ENCODE data around the gene PNPLA6. TPM values are rescaled to one million over a fixed set of nuclear protein-coding genes. Genes with fewer than 3 reads are reported as not detected.

Gene PNPLA6
- total and polyA plus RNA-seq, 2 experiments from 2014 or later = 65.0 to 86.6 TPM

DNA sequence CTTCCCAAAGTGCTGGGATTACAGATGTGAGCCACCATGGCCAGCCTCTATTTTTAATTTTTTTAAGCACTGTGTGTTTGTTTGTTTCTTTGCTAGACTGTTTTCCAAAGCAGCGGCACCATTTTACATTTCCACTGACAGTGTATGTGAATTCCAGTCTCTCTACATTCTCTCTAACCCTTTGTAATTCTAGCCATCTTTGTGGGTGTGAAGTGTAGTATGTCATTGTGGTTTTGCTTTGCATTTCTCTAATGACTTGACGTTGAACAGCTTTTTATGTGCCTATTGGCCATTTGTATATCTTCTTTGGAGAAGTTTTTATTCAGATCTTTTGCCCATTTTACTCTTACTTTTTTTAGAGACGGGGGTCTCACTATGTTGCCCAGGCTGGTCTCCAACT, 11.6 kb downstream of the PNPLA6 start:
- no peak overlapping the region for H3K4me3 ChIP-seq
- no peak overlapping the region for H2AFZ ChIP-seq
- no peak overlapping the region for H3K9ac ChIP-seq
- H3K36me3 ChIP-seq (ENCODE audit: low read depth) = 0 out of 2 replicates have a peak, but pooled peaks cover 4% of the 10 kb centered on the region
- H3K9me3 ChIP-seq (ENCODE audit: low read depth) = no peaks in the 10 kb centered on the region
- H3K4me1 ChIP-seq (ENCODE audit: insufficient read depth) = no peaks in the 10 kb centered on the region
- in situ Hi-C loops (cut with MboI) = no loop called here
- H3K4me2 ChIP-seq (ENCODE audit: unreplicated experiment) = no peak overlapping the region
- H3K9me2 ChIP-seq (ENCODE audit: insufficient read depth) = no peaks in the 10 kb centered on the region
- H3F3A ChIP-seq (ENCODE audit: insufficient read depth) = no peaks in the 10 kb centered on the region
- H3K79me2 ChIP-seq (ENCODE audit: insufficient read depth) = no peaks in the 10 kb centered on the region
- H4K20me1 ChIP-seq (ENCODE audit: insufficient read depth) = no peaks in the 10 kb centered on the region
- whole genome bisulfite sequencing, 2 experiments (ENCODE audit: low coverage in 1 of 2, low lambda C conversion rate in 2 of 2, missing lambda C conversion rate in 2 of 2) = 84 to 88% methylated on average over 3 of the region's 3 CpGs
- TF ChIP-seq EZH2phosphoT487 (IDR thresholded peaks at IDR 0.05; ENCODE audit: insufficient read depth, low read depth) (no peak), EZH2 (IDR thresholded peaks at IDR 0.05; ENCODE audit: insufficient read depth, poor library complexity, severe bottlenecking) (no peak)
- no peaks in the 10 kb centered on the region for H3K27me3 ChIP-seq (replicated peaks; ENCODE audit: insufficient read depth)
- DNase-seq = no peak
- H3K27ac ChIP-seq = no peak overlapping the region

- Histone ChIP-seq H2AFZ (no peak overlapping the region), H3K27me3 (replicated peaks; ENCODE audit: insufficient read depth) (no peaks in the 10 kb centered on the region), H3K27ac (no peak overlapping the region), H3K9me2 (ENCODE audit: insufficient read depth) (no peaks in the 10 kb centered on the region), H3K79me2 (ENCODE audit: insufficient read depth) (no peaks in the 10 kb centered on the region), H3F3A (ENCODE audit: insufficient read depth) (no peaks in the 10 kb centered on the region), H3K36me3 (ENCODE audit: low read depth) (0 out of 2 replicates have a peak, but pooled peaks cover 4% of the 10 kb centered on the region), H3K4me1 (ENCODE audit: insufficient read depth) (no peaks in the 10 kb centered on the region), H4K20me1 (ENCODE audit: insufficient read depth) (no peaks in the 10 kb centered on the region), H3K9me3 (ENCODE audit: low read depth) (no peaks in the 10 kb centered on the region), H3K4me2 (ENCODE audit: unreplicated experiment) (no peak overlapping the region), H3K9ac (no peak overlapping the region), H3K4me3 (no peak overlapping the region)
- no peak for TF ChIP-seq EZH2phosphoT487 (IDR thresholded peaks at IDR 0.05; ENCODE audit: insufficient read depth, low read depth)
- TF ChIP-seq EZH2 (IDR thresholded peaks at IDR 0.05; ENCODE audit: insufficient read depth, poor library complexity, severe bottlenecking) = no peak
- no peak for DNase-seq
- WGBS, 2 experiments (ENCODE audit: low coverage in 1 of 2, low lambda C conversion rate in 2 of 2, missing lambda C conversion rate in 2 of 2) = 96 to 97% methylated on average over 32 of the region's 36 CpGs
- in situ Hi-C loops (cut with MboI) = no loop called here
Observed at GRCh38 chr19:7549429-7550148, 14.1 kb downstream of the PNPLA6 start.

- H3K9me3 ChIP-seq (ENCODE audit: low read depth) = no peaks in the 10 kb centered on the region
- H3K27me3 ChIP-seq (replicated peaks; ENCODE audit: insufficient read depth) = no peaks in the 10 kb centered on the region
- no peak overlapping the region for H2AFZ ChIP-seq
- no peak for DNase-seq
- in situ Hi-C loops (cut with MboI) = no loop called here
- TF ChIP-seq EZH2phosphoT487 (IDR thresholded peaks at IDR 0.05; ENCODE audit: insufficient read depth, low read depth) (no peak), EZH2 (IDR thresholded peaks at IDR 0.05; ENCODE audit: insufficient read depth, poor library complexity, severe bottlenecking) (no peak)
- H3K4me2 ChIP-seq (ENCODE audit: unreplicated experiment) = no peak overlapping the region
- no peaks in the 10 kb centered on the region for H3K4me1 ChIP-seq (ENCODE audit: insufficient read depth)
- no peak overlapping the region for H3K4me3 ChIP-seq
- H3K36me3 ChIP-seq (ENCODE audit: low read depth) = 0 out of 2 replicates have a peak, but pooled peaks cover 4% of the 10 kb centered on the region
- 96 to 97% methylated on average over 40 to 41 of the region's 41 CpGs for WGBS, 2 experiments (ENCODE audit: low coverage in 1 of 2, low lambda C conversion rate in 2 of 2, missing lambda C conversion rate in 2 of 2)
- no peaks in the 10 kb centered on the region for H3K9me2 ChIP-seq (ENCODE audit: insufficient read depth)
- no peaks in the 10 kb centered on the region for H3F3A ChIP-seq (ENCODE audit: insufficient read depth)
- H4K20me1 ChIP-seq (ENCODE audit: insufficient read depth) = no peaks in the 10 kb centered on the region
- no peaks in the 10 kb centered on the region for H3K79me2 ChIP-seq (ENCODE audit: insufficient read depth)
- H3K9ac ChIP-seq = no peak overlapping the region
- H3K27ac ChIP-seq = no peak overlapping the region
Observed at GRCh38 chr19:7550169-7550770, 14.8 kb downstream of the PNPLA6 start.

DNA sequence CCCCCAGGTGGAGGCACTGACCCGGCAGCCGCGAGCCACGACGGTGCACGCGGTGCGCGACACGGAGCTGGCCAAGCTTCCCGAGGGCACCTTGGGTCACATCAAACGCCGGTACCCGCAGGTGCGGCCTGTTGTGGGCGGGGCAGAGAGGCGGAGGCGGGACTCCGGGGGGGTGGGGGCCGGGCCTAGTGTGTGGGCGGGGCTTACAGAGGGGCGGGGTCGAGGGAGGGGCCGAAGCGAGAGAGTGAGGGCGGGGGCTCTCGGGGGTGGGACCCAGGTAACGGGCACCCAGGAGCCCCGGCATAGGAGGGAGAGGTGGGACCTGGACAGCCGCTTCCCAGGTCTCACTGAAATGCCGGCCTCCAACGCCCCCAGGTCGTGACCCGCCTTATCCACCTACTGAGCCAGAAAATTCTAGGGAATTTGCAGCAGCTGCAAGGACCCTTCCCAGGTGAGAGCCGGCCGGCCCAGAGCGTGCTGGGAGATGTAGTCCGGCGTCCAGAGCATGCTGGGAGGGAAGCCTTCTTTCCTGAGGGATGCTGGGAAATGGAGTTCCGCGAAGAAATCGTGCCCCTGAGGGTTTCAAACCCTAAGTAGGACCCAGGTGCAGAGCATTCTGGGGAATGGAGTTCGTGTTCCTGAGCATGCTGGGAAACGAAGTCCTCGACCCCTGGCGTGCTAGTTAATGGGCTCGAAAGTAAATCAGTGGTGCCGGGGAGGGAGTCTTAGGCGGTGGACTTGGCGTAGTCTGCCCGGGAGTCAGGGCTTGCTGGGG, 15.7 kb downstream of the PNPLA6 start:
- Histone ChIP-seq H3K27ac (no peak overlapping the region), H2AFZ (no peak overlapping the region), H3K36me3 (ENCODE audit: low read depth) (0 out of 2 replicates have a peak, but pooled peaks cover 4% of the 10 kb centered on the region), H3K4me3 (no peak overlapping the region), H4K20me1 (ENCODE audit: insufficient read depth) (no peaks in the 10 kb centered on the region), H3K9me2 (ENCODE audit: insufficient read depth) (no peaks in the 10 kb centered on the region), H3K79me2 (ENCODE audit: insufficient read depth) (no peaks in the 10 kb centered on the region), H3K4me1 (ENCODE audit: insufficient read depth) (no peaks in the 10 kb centered on the region), H3F3A (ENCODE audit: insufficient read depth) (no peaks in the 10 kb centered on the region), H3K4me2 (ENCODE audit: unreplicated experiment) (no peak overlapping the region), H3K9me3 (ENCODE audit: low read depth) (no peaks in the 10 kb centered on the region), H3K9ac (no peak overlapping the region), H3K27me3 (replicated peaks; ENCODE audit: insufficient read depth) (no peaks in the 10 kb centered on the region)
- in situ Hi-C loops (cut with MboI) = no loop called here
- no peak for TF ChIP-seq EZH2 (IDR thresholded peaks at IDR 0.05; ENCODE audit: insufficient read depth, poor library complexity, severe bottlenecking)
- TF ChIP-seq EZH2phosphoT487 (IDR thresholded peaks at IDR 0.05; ENCODE audit: insufficient read depth, low read depth) = no peak
- DNase-seq = peak; percentile 53
- WGBS, 2 experiments (ENCODE audit: low coverage in 1 of 2, low lambda C conversion rate in 2 of 2, missing lambda C conversion rate in 2 of 2) = 49 to 53% methylated on average over 42 to 44 of the region's 51 CpGs

Data from GM23248 (cell line).